Spleen (tissue), 11 donors: ENCODE data around the gene CAPN11. TPM values are rescaled to one million over a fixed set of nuclear protein-coding genes. Genes with fewer than 3 reads are reported as not detected.

Experiments
- DNase-seq: peaks from one replicate; pipeline ENCODE4 v3.0.0-alpha.2; 2020
- H3K27ac ChIP-seq, 8 donors: fragments of 200-600 bp; sonication (generic) in 7 of 8; 1 replicate in 4 of 8; 2 replicates in 4 of 8; pipeline versions ENCODE4 v1.5.0 to v1.8.0; 2016 to 2021; ENCODE audit warnings: inconsistent platforms in 4 of 8, mild to moderate bottlenecking in 4 of 8, moderate library complexity in 1 of 8
- H3K27me3 ChIP-seq, 7 donors: fragments of 200-600 bp; sonication (generic) in 6 of 7; replicated peaks in 1 of 7; 1 replicate in 4 of 7; 2 replicates in 3 of 7; pipeline versions ENCODE4 v1.5.0 to v1.8.0; 2016 to 2021; ENCODE audit warnings: inconsistent platforms in 3 of 7, mild to moderate bottlenecking in 1 of 7
- H3K36me3 ChIP-seq, 6 donors: fragments of 200-600 bp; sonication (generic) in 5 of 6; 1 replicate in 4 of 6; 2 replicates in 2 of 6; pipeline versions ENCODE4 v1.5.0 to v1.8.0; 2016 to 2021; ENCODE audit warnings: inconsistent platforms in 2 of 6
- H3K4me1 ChIP-seq, 6 donors: fragments of 200-600 bp; sonication (generic) in 5 of 6; 1 replicate in 3 of 6; 2 replicates in 3 of 6; pipeline versions ENCODE4 v1.5.0 to v1.8.0; 2016 to 2021; ENCODE audit warnings: inconsistent platforms in 3 of 6
- H3K4me3 ChIP-seq, 8 donors: fragments of 200-600 bp; sonication (generic) in 7 of 8; 1 replicate in 4 of 8; 2 replicates in 4 of 8; pipeline versions ENCODE4 v1.5.0 to v1.8.0; 2016 to 2021; ENCODE audit warnings: inconsistent platforms in 4 of 8, mild to moderate bottlenecking in 4 of 8, moderate library complexity in 2 of 8
- H3K9me3 ChIP-seq, 8 donors: fragments of 200-600 bp; sonication (generic) in 7 of 8; 1 replicate in 4 of 8; 2 replicates in 4 of 8; pipeline versions ENCODE4 v1.5.0 to v1.8.0; 2016 to 2021; ENCODE audit warnings: inconsistent platforms in 4 of 8
- CTCF ChIP-seq, 11 experiments: fragments of 200-600 bp in 7 of 11; fragments of 450-650 bp in 4 of 11; sonication (generic) in 4 of 11; IDR thresholded peaks in 8 of 11; conservative IDR thresholded peaks in 3 of 11; 1 replicate in 7 of 11; 2 replicates in 4 of 11; pipeline versions ENCODE4 v1.4.0 to v1.8.0; 2016 to 2021; ENCODE audit warnings: antibody characterized with exemption in 11 of 11, inconsistent platforms in 4 of 11, mild to moderate bottlenecking in 1 of 11
- POLR2A ChIP-seq, 3 donors: fragments of 450-650 bp; IDR thresholded peaks; one replicate each; pipeline ENCODE4 v1.5.1; 2017; ENCODE audit warnings: antibody characterized with exemption in 3 of 3, mild to moderate bottlenecking in 1 of 3
- POLR2AphosphoS5 ChIP-seq, 3 donors: sonication (generic); formaldehyde crosslinking; IDR thresholded peaks; one replicate each; pipeline ENCODE4 v1.5.1; 2017; ENCODE audit warnings: antibody characterized with exemption in 3 of 3
- WGBS, 5 donors: extraction: QIAGEN DNeasy Blood & Tissue Kit in 3 of 5; methylation state at CpG; one replicate each; pipeline versions ENCODE4 v1.1.5 to v1.1.7; 2013 to 2018; 5-methylcytosine and 5-hydroxymethylcytosine counted together
- intact Hi-C: fragments of 100-400 bp; cut with DNase I; formaldehyde crosslinking; loops from one replicate; pipeline ENCODE4 v1.15.0; 2023; ENCODE audit warnings: low total_unique reads
- polyA plus RNA-seq, 3 donors: library from polyadenylated mRNA; stranded (reverse); fragments of 200-250 nt; gene quantifications; one replicate each; pipeline ENCODE4 v1.2.1, GENCODE V29; 2013
- total RNA-seq, 7 donors: library from RNA; depleted of rRNA in 3 of 7; stranded (reverse); fragments of >200 nt in 3 of 7; fragmentation: NEBNext Ultra II Directional in 4 of 7; extraction: Animal tissue kit (Norgen Biotek cat#: 25700) in 4 of 7; gene quantifications; one replicate each; pipeline versions ENCODE4 v1.1.0 to v1.2.1, GENCODE V29; 2016 to 2021
- donor health status: healthy with polysubstance abuse.
- donor health status: DM: no; HTN: no; CAD: no; lungs with moderate emphysema.
- donor health status: DM: no; HTN: no; CAD: no.
- donor health status: Bipolar disorder and iron deficiency.
- donor health status: healthy.
- donor health status: DM: no; HTN: no; CAD: no.
- donor health status: DM: yes; HTN: yes; CAD: no.

Gene CAPN11
- total and polyA plus RNA-seq, 10 donors, result 0.12 to 0.26 (median 0.17) TPM; not detected in 3

GRCh38 chr6:44219053-44219814 is 60.6 kb downstream of the CAPN11 start:
- Histone ChIP-seq H3K27me3 (peaks cover 0 to 16% (median 0%) of the 10 kb centered on the region in 7 donors), H3K27ac (peak overlapping the region; percentile 51 to 87 (median 77)), H3K4me1 (peaks cover 22 to 75% (median 64%) of the 10 kb centered on the region in 6 donors), H3K4me3 (peak overlapping the region; percentile 24 to 70 (median 43)), H3K9me3 (no peaks in the 10 kb centered on the region), H3K36me3 (no peaks in the 10 kb centered on the region)
- TF ChIP-seq POLR2A (IDR thresholded peaks at IDR 0.05) (peak in 1 of 3 donors; percentile 25), CTCF (IDR thresholded peaks at IDR 0.05 in 8 of 11, conservative IDR thresholded peaks at IDR 0.05 in 3 of 11) (no peak), POLR2AphosphoS5 (IDR thresholded peaks at IDR 0.05) (peak; percentile 71 to 83 (median 81))
- DNase-seq, result peak; percentile 93
- intact Hi-C loops, result no loop called here
- WGBS, 5 donors, result 1 to 4% (median 2%) methylated on average over 22 to 45 of the region's 45 CpGs

DNA sequence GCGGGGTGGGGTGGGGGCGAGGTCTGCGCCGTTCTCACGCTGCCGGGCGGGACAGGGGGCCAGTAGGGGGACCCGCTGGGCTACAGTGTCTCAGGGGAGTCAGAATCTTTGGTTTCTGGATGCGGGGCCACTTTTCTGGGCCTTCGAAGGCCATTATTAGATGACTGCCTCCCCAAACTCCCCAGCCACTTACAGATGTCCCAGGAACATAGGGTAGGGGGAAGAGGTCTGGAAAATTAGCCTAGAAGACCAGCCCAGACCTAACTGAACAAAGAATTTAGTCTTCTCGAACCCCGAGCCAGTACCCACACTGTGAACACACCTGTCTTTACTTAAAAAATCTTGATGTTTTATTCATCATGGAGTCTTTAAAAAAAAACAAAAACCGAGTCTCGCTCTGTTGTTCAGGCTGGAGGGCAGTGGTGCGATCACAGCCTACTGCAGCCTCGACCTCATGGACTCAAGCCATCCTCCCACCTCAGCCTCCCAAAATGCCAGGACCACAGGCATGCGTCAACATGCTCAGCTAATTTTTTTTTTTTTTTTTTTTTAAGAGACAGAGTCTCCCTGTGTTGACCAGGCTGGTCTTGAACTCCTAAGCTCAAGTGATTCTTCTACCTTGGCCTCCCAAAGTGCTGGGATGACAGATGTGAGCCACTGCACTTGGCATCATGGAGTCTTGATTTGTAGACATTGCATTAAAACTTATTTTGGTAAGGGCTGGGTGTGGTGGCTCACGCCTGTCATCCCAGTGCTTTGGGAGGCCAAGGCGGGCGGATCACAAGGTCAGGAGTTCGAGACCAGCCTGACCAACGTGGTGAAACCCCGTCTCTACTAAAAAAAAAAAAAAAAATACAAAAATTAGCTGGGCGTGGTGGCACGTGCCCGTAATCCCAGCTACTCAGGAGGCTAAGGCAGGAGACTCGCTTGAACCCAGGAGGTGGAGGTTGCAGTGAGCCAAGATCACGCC is 61.5 kb downstream of the CAPN11 start:
- peak overlapping the region; percentile 24 to 70 (median 43) for H3K4me3 ChIP-seq
- peak overlapping the region in 7 of 8 donors; percentile 51 to 87 (median 78) for H3K27ac ChIP-seq
- peaks cover 25 to 82% (median 72%) of the 10 kb centered on the region in 6 donors for H3K4me1 ChIP-seq
- no peaks in the 10 kb centered on the region for H3K36me3 ChIP-seq
- H3K9me3 ChIP-seq, result no peaks in the 10 kb centered on the region
- intact Hi-C loops, result no loop called here
- 59 to 91% (median 63%) methylated on average over 20 to 28 of the region's 28 CpGs for WGBS, 5 donors
- DNase-seq, result peak; percentile 54
- TF ChIP-seq POLR2A (IDR thresholded peaks at IDR 0.05) (no peak), CTCF (IDR thresholded peaks at IDR 0.05 in 8 of 11, conservative IDR thresholded peaks at IDR 0.05 in 3 of 11) (no peak), POLR2AphosphoS5 (IDR thresholded peaks at IDR 0.05) (no peak)
- peaks cover 0 to 16% (median 0%) of the 10 kb centered on the region in 7 donors for H3K27me3 ChIP-seq

- Histone ChIP-seq H3K27me3 (peaks cover 0 to 16% (median 0%) of the 10 kb centered on the region in 7 donors), H3K4me3 (no peak overlapping the region), H3K9me3 (no peaks in the 10 kb centered on the region), H3K4me1 (peaks cover 25 to 88% (median 74%) of the 10 kb centered on the region in 6 donors), H3K27ac (peak overlapping the region in 5 of 8 donors; percentile 1 to 80 (median 54)), H3K36me3 (no peaks in the 10 kb centered on the region)
- intact Hi-C loops, result no loop called here
- DNase-seq, result no peak
- WGBS, 5 donors, result 93 to 98% (median 95%) methylated on average over 4 of the region's 4 CpGs
- TF ChIP-seq POLR2A (IDR thresholded peaks at IDR 0.05) (no peak), POLR2AphosphoS5 (IDR thresholded peaks at IDR 0.05) (no peak), CTCF (IDR thresholded peaks at IDR 0.05 in 8 of 11, conservative IDR thresholded peaks at IDR 0.05 in 3 of 11) (no peak)
These were observed 62.3 kb downstream of the CAPN11 start for GRCh38 chr6:44220913-44221290.
